T-helper 1 cell (primary cell): ENCODE results near the gene ANXA8L1.
"Not testable (repeated sequence)": the region's sequence is repeated elsewhere in the genome, so short reads cannot be mapped to it uniquely, and the experiment has no call there.

Source experiments
- DNase-seq, 5 donors: peaks; one replicate each; pipeline ENCODE4 v3.0.0-alpha.2; 2012 to 2020
- total RNA-seq, 4 donors: gene quantifications; one replicate each; lab custom pipeline; 2026; lab: John Stamatoyannopoulos, UW

The ANXA8L1 gene, protein sequence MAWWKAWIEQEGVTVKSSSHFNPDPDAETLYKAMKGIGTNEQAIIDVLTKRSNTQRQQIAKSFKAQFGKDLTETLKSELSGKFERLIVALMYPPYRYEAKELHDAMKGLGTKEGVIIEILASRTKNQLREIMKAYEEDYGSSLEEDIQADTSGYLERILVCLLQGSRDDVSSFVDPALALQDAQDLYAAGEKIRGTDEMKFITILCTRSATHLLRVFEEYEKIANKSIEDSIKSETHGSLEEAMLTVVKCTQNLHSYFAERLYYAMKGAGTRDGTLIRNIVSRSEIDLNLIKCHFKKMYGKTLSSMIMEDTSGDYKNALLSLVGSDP
- total RNA-seq, result 0 reads per million in 4 donors

DNA sequence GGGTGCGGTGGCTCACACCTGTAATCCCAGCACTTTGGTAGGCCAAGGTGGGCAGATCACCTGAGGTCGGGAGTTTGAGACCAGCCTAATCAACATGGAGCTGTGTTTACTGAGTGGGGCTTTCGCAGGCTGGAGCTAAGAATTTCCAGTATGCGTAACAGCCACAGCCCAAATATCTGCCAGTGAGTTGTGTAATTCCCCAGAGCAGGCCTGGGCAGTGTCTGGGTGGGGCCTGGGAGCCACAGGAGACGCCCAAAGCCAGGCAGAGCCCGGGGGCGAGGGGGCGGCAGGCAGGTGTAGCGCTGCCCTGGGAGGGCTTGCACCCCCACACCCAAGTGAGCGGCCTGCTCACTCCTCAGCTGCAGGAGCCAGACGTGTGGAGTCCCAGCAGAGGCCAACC, at the start of gene ANXA8L1:
TSS of gene ANXA8L1 (plus strand) at position 371 of the 400 bp plus-strand sequence. CDS start 76 bp downstream, outside the sequence.
- not testable (repeated sequence) for DNase-seq

- no peak for DNase-seq
These were observed 49.5 kb upstream of the ANXA8L1 start for GRCh38 chr10:46326066-46326465.

DNA sequence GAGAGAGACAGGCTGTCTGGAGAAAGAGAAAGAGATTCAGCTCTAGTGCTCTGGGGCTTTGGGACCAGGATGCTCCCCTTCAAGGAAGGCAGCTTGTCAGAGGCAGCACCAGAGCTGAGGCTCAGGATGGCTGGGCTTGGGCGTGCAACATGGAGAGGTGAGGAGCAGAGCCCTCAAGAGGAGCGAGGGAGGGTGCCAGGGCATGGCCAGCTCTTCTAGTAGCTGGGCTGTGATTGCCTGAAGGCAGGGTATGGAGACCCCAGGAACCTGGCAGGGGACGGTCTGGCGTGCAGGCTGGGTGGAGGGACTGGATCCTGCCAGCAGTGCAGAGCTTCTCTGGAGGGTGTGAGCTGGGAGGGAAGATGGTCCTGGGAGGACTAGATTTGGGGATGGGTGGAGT, 48.6 kb upstream of the ANXA8L1 start:
- DNase-seq, result no peak

- no peak for DNase-seq
These were observed 47.9 kb upstream of the ANXA8L1 start for GRCh38 chr10:46327685-46328084.

- DNase-seq, result no peak
These were observed 46.5 kb upstream of the ANXA8L1 start for GRCh38 chr10:46328853-46329689.

- no peak for DNase-seq
These were observed 45.9 kb upstream of the ANXA8L1 start for GRCh38 chr10:46329690-46330016.

- DNase-seq, result no peak
These were observed 44.7 kb upstream of the ANXA8L1 start for GRCh38 chr10:46330894-46331293.

- not testable (repeated sequence) for DNase-seq
These were observed 10.1 kb upstream of the ANXA8L1 start for GRCh38 chr10:46365484-46365883.

DNA sequence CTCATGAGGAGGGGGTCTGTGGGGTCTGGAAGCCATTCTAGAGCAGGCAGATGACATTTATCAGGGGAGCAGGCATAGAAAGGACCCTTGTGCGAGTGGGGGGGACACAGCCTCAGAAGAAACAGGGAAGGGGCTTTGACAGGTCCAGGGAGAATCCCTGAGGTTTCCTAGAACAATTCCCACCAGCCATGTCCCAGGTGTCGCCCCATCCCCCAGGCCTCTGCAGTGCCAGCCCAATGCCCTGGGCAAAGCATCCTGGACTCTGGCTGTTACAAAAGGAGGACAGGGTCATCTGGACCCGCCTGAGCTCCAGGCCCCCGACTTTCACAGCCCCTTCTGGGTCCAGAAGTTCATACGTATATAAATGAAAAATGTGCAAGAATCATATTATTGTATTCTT, 8.4 kb upstream of the ANXA8L1 start:
- not testable (repeated sequence) for DNase-seq

DNA sequence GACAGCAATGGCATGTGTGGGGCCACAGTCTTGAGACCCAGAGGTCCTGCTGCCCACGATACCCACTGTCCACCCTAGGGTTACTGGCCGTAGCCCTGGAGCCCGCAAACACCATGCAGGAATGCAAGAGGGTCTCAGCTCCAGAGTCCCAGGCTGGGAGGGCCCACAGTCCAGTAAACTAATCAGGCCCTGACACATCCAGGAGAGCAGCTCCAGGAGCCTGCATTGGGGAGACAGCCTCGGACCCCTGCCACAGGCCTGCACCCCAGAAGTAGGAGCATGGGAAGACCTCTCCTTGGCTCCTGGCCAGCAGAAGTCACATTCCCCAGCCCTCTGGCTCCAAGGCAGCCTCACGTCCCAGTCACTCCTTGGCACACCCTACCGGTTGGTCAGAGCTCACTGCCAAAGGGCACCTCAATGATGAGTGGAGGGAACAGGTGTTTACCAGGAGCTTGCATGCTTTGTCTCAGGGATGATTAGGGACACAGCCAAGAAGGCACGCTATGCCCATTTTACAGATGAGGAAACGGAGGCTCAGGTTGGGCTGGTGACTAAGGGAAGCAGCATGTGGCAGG, 7.8 kb upstream of the ANXA8L1 start:
- DNase-seq, result not testable (repeated sequence)

DNA sequence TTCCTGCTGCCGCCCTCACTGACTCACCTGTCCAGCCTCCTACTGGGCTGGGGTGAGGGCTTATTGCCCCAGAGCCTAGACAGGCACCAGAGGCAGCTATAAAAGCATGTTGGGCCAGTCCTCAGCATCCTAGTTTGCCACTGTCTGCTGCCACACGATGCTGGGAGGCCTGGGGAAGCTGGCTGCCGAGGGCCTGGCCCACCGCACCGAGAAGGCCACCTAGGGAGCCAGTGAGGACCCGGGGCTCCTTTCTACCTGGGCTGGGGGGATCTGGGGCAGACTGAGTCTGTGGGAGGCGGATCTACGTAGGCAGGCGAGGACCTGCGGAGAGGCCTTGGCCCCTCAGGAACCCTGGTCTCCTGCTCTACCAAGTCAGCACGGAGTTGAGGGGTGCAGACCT, 6.6 kb upstream of the ANXA8L1 start:
- not testable (repeated sequence) for DNase-seq

- DNase-seq, result not testable (repeated sequence)
These were observed 1.2 kb upstream of the ANXA8L1 start for GRCh38 chr10:46374410-46374809.

DNA sequence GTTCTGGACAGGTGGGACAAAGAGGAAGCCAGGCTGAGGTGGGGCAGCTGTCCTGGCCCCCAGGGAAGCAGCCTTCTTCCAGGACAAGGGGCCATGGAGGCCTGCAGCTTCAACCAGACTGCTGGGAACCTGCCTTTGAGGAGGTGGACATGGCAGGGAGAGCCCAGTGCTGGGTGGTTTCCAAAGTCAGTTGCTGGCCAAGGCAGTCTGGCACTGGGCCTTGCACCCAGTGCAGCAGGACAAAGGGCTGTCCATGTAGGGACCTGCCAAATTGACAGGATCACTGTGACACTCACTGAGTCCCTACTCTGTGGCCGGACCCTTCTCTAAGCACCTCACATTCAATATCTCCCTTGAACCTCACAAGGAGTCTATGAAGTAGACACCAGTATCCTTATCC, 1.4 kb downstream of the ANXA8L1 start:
- DNase-seq, result not testable (repeated sequence)

DNA sequence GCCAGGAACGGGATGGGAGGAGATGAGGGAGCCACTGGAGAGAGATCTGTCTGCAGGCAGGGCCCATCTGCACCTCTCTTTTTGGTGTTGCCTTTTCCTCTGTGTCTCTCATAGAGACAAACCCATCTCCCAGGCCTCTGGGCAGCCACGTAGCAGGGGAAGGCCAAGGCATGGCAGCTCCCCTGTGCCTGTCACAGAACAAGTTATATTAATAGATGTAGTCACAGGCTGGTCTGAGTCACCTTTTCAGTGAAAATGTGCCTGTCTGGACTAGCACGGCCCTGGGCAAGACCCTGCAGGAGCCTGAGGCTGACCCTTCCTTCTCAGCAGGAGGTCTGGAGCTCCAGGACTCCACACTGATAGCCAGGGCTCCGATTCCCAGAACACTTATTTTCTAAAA, 2.1 kb downstream of the ANXA8L1 start:
- not testable (repeated sequence) for DNase-seq

DNA sequence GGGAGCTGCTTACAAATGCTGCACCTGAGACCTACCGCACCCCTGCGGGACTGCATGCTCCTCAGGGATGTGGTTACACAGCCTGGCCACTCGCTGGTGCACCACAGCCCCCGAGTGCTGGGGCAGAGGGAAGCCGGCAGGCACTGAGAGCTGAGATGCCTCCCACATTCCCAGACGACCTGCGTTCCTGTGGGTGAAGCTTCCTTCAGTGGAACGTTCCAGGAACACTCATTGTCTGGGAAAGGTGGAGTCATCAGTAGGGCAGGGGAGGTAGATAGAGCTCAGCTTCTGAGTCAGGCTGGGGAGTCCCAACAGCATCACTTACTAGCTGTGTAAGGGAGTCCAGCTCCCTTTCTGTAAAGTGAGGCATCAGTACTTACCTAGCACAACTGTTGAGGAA, 2.5 kb downstream of the ANXA8L1 start:
- DNase-seq, result not testable (repeated sequence)

DNA sequence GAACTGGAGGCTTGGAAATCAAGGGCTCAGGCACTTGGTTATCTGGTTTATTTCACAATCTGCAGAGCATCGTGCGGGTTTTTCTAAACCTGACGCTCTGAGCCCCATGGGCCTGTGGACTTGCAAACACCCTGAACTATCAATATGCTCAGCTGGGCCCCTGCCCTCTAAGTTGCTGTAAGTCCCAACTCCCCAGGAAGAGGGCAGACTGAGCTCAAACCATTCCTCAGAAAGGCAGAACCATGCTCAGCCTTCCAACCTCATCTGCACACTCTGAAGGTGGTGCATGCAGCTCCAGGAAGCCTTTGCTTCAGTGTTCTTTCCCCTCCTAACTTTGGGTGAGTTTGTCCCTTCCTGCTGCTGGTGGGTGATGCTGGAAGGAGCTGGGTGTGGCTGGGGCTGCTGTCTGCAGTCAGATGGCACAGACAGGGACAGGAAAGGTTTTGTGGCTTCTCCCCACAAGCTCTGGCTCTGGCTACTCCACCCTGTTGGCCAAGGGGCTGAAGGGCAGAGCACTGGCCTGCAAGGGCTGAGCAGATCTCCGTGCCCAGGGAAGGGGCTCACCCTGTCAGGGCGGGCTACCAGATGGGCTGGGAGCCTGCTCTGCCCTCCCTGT, 3.8 kb downstream of the ANXA8L1 start:
- DNase-seq, result not testable (repeated sequence)

DNA sequence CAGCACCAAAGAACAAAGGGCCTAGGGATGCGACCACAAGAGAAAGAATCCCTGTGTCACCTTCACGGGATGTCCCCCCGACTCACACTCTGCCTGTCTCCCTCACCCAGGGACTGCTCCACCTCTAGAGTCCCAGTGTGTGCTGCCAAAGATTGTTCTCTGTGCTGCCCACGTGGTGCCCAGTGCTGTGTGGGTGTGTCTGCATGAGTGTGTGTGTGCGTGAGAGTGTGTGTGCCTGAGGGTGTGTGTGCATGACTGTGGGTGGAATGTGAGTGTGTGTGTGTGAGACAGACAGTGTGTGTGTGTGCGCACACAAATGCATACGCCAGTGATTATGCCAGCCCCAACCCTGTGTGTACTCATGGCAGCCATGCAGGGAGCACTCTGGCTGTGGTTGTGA, 10.3 kb downstream of the ANXA8L1 start:
- not testable (repeated sequence) for DNase-seq

DNA sequence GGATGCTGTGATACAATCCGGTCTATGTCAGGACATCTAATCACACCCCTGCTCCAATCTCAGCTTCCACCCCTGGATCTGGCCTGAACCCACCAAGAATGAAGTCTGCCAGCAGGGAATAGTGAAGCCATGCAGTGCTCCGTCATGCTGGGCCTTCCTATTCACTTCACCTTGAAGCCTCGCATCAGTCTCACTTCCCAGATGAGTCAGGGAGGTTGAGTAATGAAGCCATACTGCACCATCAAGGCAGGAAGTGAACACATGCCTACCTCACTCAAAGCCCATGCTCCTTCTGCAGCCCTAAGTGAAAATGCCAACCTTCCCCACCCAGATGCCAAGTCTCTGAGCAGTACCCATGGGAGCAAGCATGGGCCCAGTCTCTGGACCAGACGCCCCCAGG, 11.1 kb downstream of the ANXA8L1 start:
- not testable (repeated sequence) for DNase-seq

DNA sequence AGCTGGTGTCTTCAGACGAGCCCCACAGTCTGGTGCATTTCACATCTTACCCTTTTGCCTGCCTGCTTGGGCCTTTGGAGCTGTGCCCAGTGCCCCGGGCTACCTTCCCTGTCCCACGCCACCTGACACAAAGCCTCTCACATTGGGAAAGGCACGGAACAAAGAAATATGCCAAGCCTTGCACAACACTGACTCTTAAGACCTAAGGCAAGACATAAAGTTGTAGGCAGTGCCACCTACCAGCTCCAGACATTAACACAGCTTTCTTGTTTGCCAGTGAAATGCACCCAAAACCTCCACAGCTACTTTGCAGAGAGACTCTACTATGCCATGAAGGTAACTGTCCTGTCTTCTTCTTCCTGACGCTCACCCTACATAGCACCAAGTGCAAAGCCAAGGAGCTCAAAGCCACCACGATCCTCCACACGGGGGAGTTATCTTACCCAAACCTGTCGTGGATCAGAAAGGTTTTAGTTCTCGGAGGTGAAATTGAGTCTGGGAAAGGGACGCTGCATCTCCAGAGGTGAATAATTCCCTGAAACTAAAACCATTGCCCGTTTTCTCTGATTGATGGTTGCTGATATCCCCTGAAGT, 11.8 kb downstream of the ANXA8L1 start:
- DNase-seq, result not testable (repeated sequence)

- not testable (repeated sequence) for DNase-seq
These were observed 15.8 kb downstream of the ANXA8L1 start for GRCh38 chr10:46391422-46391821.

GRCh38 chr10:46396441-46397279, 21.1 kb downstream of the ANXA8L1 start:
- DNase-seq, result not testable (repeated sequence)

- DNase-seq, result not testable (repeated sequence)
These were observed 22.2 kb downstream of the ANXA8L1 start for GRCh38 chr10:46397767-46398166.
